PC-9 (cell line): ENCODE measurements around the gene FAM98B. TPM values are rescaled to one million over a fixed set of nuclear protein-coding genes. Genes with fewer than 3 reads are reported as not detected.

Experiments used
- BruUV-seq: library from RNA; stranded (reverse); fragments of 400-500 nt; replicated peaks from 2 replicates; lab custom pipeline; 2021; lab: Mats Ljungman, UMichigan
- CTCF ChIA-PET: fragments of 300-600 bp; sonication (Branson Sonifier 250); formaldehyde crosslinking; loops from one replicate; lab custom pipeline; 2022; ENCODE audit warnings: antibody characterized with exemption; lab: Charles Lee
- POLR2A ChIA-PET: fragments of 300-600 bp; sonication (Branson Sonifier 250); formaldehyde crosslinking; loops from one replicate; lab custom pipeline; 2022; ENCODE audit warnings: antibody characterized with exemption; ENCODE audit not compliant: unreplicated experiment; lab: Charles Lee
- DNase-seq, 2 experiments: peaks; one replicate each; pipeline versions ENCODE4 v3.0.0 to v3.0.0-alpha.2; 2015 to 2022; ENCODE audit warnings: mixed read lengths in 1 of 2
- H2AFZ ChIP-seq: fragments of 200-600 bp; sonication (generic); 2 replicates; pipeline ENCODE4 v1.8.1; 2017; ENCODE audit warnings: antibody characterized with exemption
- H3F3A ChIP-seq: fragments of 200-600 bp; sonication (generic); 2 replicates; pipeline ENCODE4 v1.8.1; 2017; ENCODE audit warnings: antibody characterized with exemption, mild to moderate bottlenecking, low read depth; ENCODE audit not compliant: insufficient read depth
- H3K27ac ChIP-seq: fragments of 200-600 bp; sonication (generic); 2 replicates; pipeline ENCODE4 v1.6.1; 2016; ENCODE audit warnings: mixed run types
- H3K27me3 ChIP-seq: fragments of 200-600 bp; sonication (generic); 2 replicates; pipeline ENCODE4 v1.6.1; 2016; ENCODE audit warnings: low read depth, mixed run types; ENCODE audit not compliant: insufficient read depth
- H3K36me3 ChIP-seq: fragments of 200-600 bp; sonication (generic); 2 replicates; pipeline ENCODE4 v1.6.1; 2016; ENCODE audit warnings: low read depth, mixed run types
- H3K4me1 ChIP-seq: fragments of 200-600 bp; sonication (generic); replicated peaks from 2 replicates; pipeline ENCODE4 v1.6.1; 2016; ENCODE audit warnings: mixed run types; ENCODE audit not compliant: insufficient read depth
- H3K4me2 ChIP-seq: fragments of 200-600 bp; sonication (generic); 2 replicates; pipeline ENCODE4 v1.6.1; 2017; ENCODE audit warnings: mixed run types
- H3K4me3 ChIP-seq: fragments of 200-600 bp; sonication (generic); 2 replicates; pipeline ENCODE4 v1.6.1; 2016; ENCODE audit warnings: mixed run types
- H3K79me2 ChIP-seq: fragments of 200-600 bp; sonication (generic); 2 replicates; pipeline ENCODE4 v1.6.1; 2017; ENCODE audit warnings: low read depth, mixed run types
- H3K9me2 ChIP-seq: fragments of 200-600 bp; sonication (generic); 2 replicates; pipeline ENCODE4 v1.8.1; 2017; ENCODE audit warnings: mild to moderate bottlenecking; ENCODE audit not compliant: insufficient read depth
- H3K9me3 ChIP-seq: fragments of 200-600 bp; sonication (generic); 2 replicates; pipeline ENCODE4 v1.8.1; 2016; ENCODE audit warnings: low read depth; ENCODE audit not compliant: insufficient read depth
- H4K20me1 ChIP-seq: fragments of 200-600 bp; sonication (generic); 2 replicates; pipeline ENCODE4 v1.8.1; 2017; ENCODE audit not compliant: insufficient read depth
- CTCF ChIP-seq: fragments of 200-600 bp; sonication (generic); conservative IDR thresholded peaks from 2 replicates; pipeline ENCODE4 v1.6.1; 2017; ENCODE audit warnings: mixed run types, antibody characterized with exemption, mild to moderate bottlenecking, moderate library complexity
- EZH2 ChIP-seq: fragments of 200-600 bp; sonication (generic); IDR thresholded peaks from 2 replicates; pipeline ENCODE4 v1.8.0; 2017; ENCODE audit warnings: antibody characterized with exemption, low read depth
- intact Hi-C: fragments of 100-400 bp; cut with micrococcal nuclease; formaldehyde crosslinking; loops from one replicate; pipeline ENCODE4 v1.10.0; 2022; ENCODE audit not compliant: unreplicated experiment
- total RNA-seq: library from RNA; stranded (reverse); gene quantifications from 2 replicates; pipeline ENCODE4 v1.2.3, GENCODE V29; 2021

Gene FAM98B
- total RNA-seq, 1 experiment from 2014 or later, result 34.7 TPM

- Histone ChIP-seq H3K36me3 (no peaks in the 10 kb centered on the region), H3K4me3 (no peak overlapping the region), H3K9me3 (no peaks in the 10 kb centered on the region), H3K9me2 (no peaks in the 10 kb centered on the region), H4K20me1 (no peaks in the 10 kb centered on the region), H3K4me2 (no peak overlapping the region), H3F3A (no peaks in the 10 kb centered on the region), H3K79me2 (no peaks in the 10 kb centered on the region), H2AFZ (no peak overlapping the region), H3K4me1 (no peaks in the 10 kb centered on the region), H3K27ac (no peak overlapping the region), H3K27me3 (no peaks in the 10 kb centered on the region)
- ChIA-PET POLR2A (no interaction called here), CTCF (interaction anchor here (0.6 to 0.7 kb wide), 2 partner anchors 259 to 657 kb away, joined by 4 to 8 read pairs; no protein-coding TSS in a partner anchor)
- no TSS peak for BruUV-seq
- intact Hi-C loops, result no loop called here
- TF ChIP-seq CTCF (no peak), EZH2 (no peak)
- no peak for DNase-seq
Measured at GRCh38 chr15:38503496-38503895, 49.6 kb downstream of the FAM98B start.

GRCh38 chr15:38504680-38505467 is 50.9 kb downstream of the FAM98B start:
- DNase-seq, result no peak
- Histone ChIP-seq H3K36me3 (no peaks in the 10 kb centered on the region), H3F3A (no peaks in the 10 kb centered on the region), H3K27me3 (no peaks in the 10 kb centered on the region), H3K9me3 (no peaks in the 10 kb centered on the region), H3K9me2 (no peaks in the 10 kb centered on the region), H3K27ac (no peak overlapping the region), H3K4me3 (no peak overlapping the region), H3K4me1 (no peaks in the 10 kb centered on the region), H3K4me2 (no peak overlapping the region), H2AFZ (no peak overlapping the region), H4K20me1 (no peaks in the 10 kb centered on the region), H3K79me2 (no peaks in the 10 kb centered on the region)
- ChIA-PET POLR2A (interaction anchor here (0.6 kb wide), 1 partner anchor 107 kb away, joined by 3 read pairs; no protein-coding TSS in a partner anchor), CTCF (interaction anchor here (0.7 kb wide), 1 partner anchor 194 kb away, joined by 3 read pairs; no protein-coding TSS in a partner anchor)
- BruUV-seq, result no TSS peak
- intact Hi-C loops, result no loop called here
- TF ChIP-seq EZH2, result no peak
- no peak for TF ChIP-seq CTCF

GRCh38 chr15:38506997-38507396 is 53.1 kb downstream of the FAM98B start:
- H3K27ac ChIP-seq, result no peak overlapping the region
- H4K20me1 ChIP-seq, result no peaks in the 10 kb centered on the region
- H3K27me3 ChIP-seq, result no peaks in the 10 kb centered on the region
- no peaks in the 10 kb centered on the region for H3F3A ChIP-seq
- CTCF ChIA-PET, result interaction anchor here (0.5 to 0.8 kb wide), 2 partner anchors 67 to 1251 kb away, joined by 3 to 4 read pairs; no protein-coding TSS in a partner anchor
- H3K36me3 ChIP-seq, result no peaks in the 10 kb centered on the region
- no peak overlapping the region for H3K4me2 ChIP-seq
- intact Hi-C loops, result no loop called here
- POLR2A ChIA-PET, result no interaction called here
- H3K4me3 ChIP-seq, result no peak overlapping the region
- TF ChIP-seq EZH2 (no peak), CTCF (no peak)
- H3K9me3 ChIP-seq, result no peaks in the 10 kb centered on the region
- DNase-seq, result no peak
- H3K4me1 ChIP-seq, result no peaks in the 10 kb centered on the region
- H2AFZ ChIP-seq, result no peak overlapping the region
- BruUV-seq, result no TSS peak
- H3K79me2 ChIP-seq, result no peaks in the 10 kb centered on the region
- H3K9me2 ChIP-seq, result no peaks in the 10 kb centered on the region
